Measurements from ENCODE around the gene FHOD3.

FHOD3 gene

GRCh38 chr18:36745219-36745975 lies 447.9 kb downstream of the FHOD3 start:
- TF ChIP-seq CTCF (IDR thresholded peaks at IDR 0.05; ENCODE audit: control insufficient read depth, extremely low read depth, insufficient read depth): no peak

GRCh38 chr18:36752929-36753865 lies 455.7 kb downstream of the FHOD3 start:
- H3K4me3 ChIP-seq (ENCODE audit: low read depth, low read length): no peak overlapping the region
- no peak for DNase-seq (ENCODE audit: low read depth)
- no peak for TF ChIP-seq CTCF (IDR thresholded peaks at IDR 0.05; ENCODE audit: control insufficient read depth, extremely low read depth, insufficient read depth)

More at GRCh38 chr18:36745219-36745975, 447.9 kb downstream of the FHOD3 start:
- DNase-seq (ENCODE audit: low read depth): no peak
- no peak overlapping the region for H3K4me3 ChIP-seq (ENCODE audit: low read depth, low read length)

- H3K4me3 ChIP-seq (ENCODE audit: low read depth, low read length): no peak overlapping the region
- no peak for DNase-seq (ENCODE audit: low read depth)
- TF ChIP-seq CTCF (IDR thresholded peaks at IDR 0.05; ENCODE audit: control insufficient read depth, extremely low read depth, insufficient read depth): no peak
Observed at GRCh38 chr18:36756242-36756641, 458.7 kb downstream of the FHOD3 start.

- no peak overlapping the region for H3K4me3 ChIP-seq (ENCODE audit: low read depth, low read length)
- peak; percentile 73 for TF ChIP-seq CTCF (IDR thresholded peaks at IDR 0.05; ENCODE audit: control insufficient read depth, extremely low read depth, insufficient read depth)
- DNase-seq (ENCODE audit: low read depth): peak; percentile 39
Observed at GRCh38 chr18:36757081-36757480, 459.6 kb downstream of the FHOD3 start.

- DNase-seq (ENCODE audit: low read depth): no peak
- TF ChIP-seq CTCF (IDR thresholded peaks at IDR 0.05; ENCODE audit: control insufficient read depth, extremely low read depth, insufficient read depth): no peak
- no peak overlapping the region for H3K4me3 ChIP-seq (ENCODE audit: low read depth, low read length)
Observed at GRCh38 chr18:36757991-36758390, 460.5 kb downstream of the FHOD3 start.

- no peak for TF ChIP-seq CTCF (IDR thresholded peaks at IDR 0.05; ENCODE audit: control insufficient read depth, extremely low read depth, insufficient read depth)
- H3K4me3 ChIP-seq (ENCODE audit: low read depth, low read length): no peak overlapping the region
Observed at GRCh38 chr18:36758623-36759022, 461.1 kb downstream of the FHOD3 start.

More at GRCh38 chr18:36758623-36759022, 461.1 kb downstream of the FHOD3 start:
- DNase-seq (ENCODE audit: low read depth): no peak

Data from LNCaP clone FGC (cell line).